ENCODE measurements around the gene CAMKMT. TPM values are rescaled to one million over a fixed set of nuclear protein-coding genes. Genes with fewer than 3 reads are reported as not detected.

The CAMKMT gene
- total and polyA plus RNA-seq, 2 donors (not counting 1 experiment from before 2014, with no cell fraction given), result 6.2 to 23.3 TPM

DNA sequence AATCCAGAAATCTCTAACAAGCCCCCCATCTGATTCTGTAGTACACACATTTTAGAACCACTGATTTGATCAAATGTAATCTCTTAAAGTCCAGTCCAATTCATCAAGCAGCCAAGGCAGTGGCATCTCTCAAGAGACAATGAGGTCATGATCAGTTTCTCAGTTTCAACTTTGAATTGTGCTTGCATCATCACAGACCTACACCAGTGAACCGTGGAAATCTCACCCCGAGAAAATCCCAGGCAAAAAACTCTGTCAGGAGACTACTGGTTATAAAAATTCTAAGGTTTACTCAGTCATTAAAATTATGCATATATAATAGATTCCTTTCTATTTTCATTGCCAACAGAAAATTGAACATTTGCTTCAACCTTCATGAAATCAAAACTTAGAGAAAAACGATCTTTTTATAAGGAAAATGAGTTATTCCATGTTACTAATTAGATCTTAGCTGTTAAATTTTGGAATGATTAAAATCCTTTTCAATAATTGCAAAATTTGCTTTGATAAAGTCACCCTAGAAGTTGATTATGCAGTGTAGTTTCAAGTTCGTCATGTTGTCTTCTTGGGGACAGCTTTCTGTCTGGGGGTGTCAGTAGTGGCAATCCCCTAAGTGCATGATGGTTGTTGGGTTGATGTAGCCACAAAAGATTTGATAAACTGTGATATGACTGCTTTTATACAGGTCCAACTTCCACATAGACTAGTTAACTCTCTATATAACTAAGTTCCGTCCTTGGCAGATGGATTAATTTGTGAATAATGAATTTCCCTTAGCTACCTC lies 235.0 kb downstream of the CAMKMT start:
- no peaks in the 10 kb centered on the region for H3K9me3 Mint-ChIP-seq (ENCODE audit: insufficient read depth)
- no peak overlapping the region for H3K4me3 Mint-ChIP-seq
- intact Hi-C loops (cut with micrococcal nuclease), result no loop called here
- Histone ChIP-seq H3K4me3 (ENCODE audit: control extremely low read depth in 1 of 5, extremely low read depth in 1 of 5, insufficient read depth in 1 of 5, low read depth in 2 of 5, low read length in 4 of 5) (no peak overlapping the region), H3K79me2 (ENCODE audit: control insufficient read depth, insufficient read depth, low read length) (no peaks in the 10 kb centered on the region), H2AFZ (ENCODE audit: insufficient read depth, low read depth, low read length, poor library complexity, severe bottlenecking) (no peak overlapping the region), H3K4me1 (ENCODE audit: control insufficient read depth in 2 of 2, insufficient read depth in 2 of 2, low read length in 2 of 2) (peaks cover 4 to 7% of the 10 kb centered on the region in 2 donors), H3K27me3 (replicated peaks in 1 of 4; ENCODE audit: control extremely low read depth in 1 of 4, control insufficient read depth in 3 of 4, insufficient read depth in 4 of 4, low read length in 3 of 4) (no peaks in the 10 kb centered on the region), H3K36me3 (replicated peaks in 1 of 2; ENCODE audit: control extremely low read depth in 1 of 2, control insufficient read depth in 1 of 2, extremely low read depth in 1 of 2, insufficient read depth in 2 of 2, low read length in 1 of 2) (no peaks in the 10 kb centered on the region), H3K9me3 (ENCODE audit: control extremely low read depth in 1 of 3, control insufficient read depth in 2 of 3, insufficient read depth in 1 of 3, low read length in 2 of 3) (no peaks in the 10 kb centered on the region), H3K4me2 (replicated peaks; ENCODE audit: low read depth, low read length, poor library complexity, severe bottlenecking) (no peak overlapping the region), H3K9ac (ENCODE audit: low read length) (no peak overlapping the region), H4K20me1 (ENCODE audit: control insufficient read depth, insufficient read depth, low read length, poor library complexity, severe bottlenecking) (no peaks in the 10 kb centered on the region), H3K27ac (ENCODE audit: low read length in 2 of 2) (no peak overlapping the region)
- no peaks in the 10 kb centered on the region for H3K27me3 Mint-ChIP-seq
- no peak overlapping the region for H3K27ac Mint-ChIP-seq
- no peak for DNase-seq
- peaks cover 4% of the 10 kb centered on the region for H3K4me1 Mint-ChIP-seq
- ChIA-PET POLR2A (interaction anchor here (0.6 kb wide), 1 partner anchor 175 kb away, joined by 4 read pairs; no protein-coding TSS in a partner anchor), CTCF (interaction anchor here (0.7 kb wide), 1 partner anchor 326 kb away, joined by 3 read pairs; no protein-coding TSS in a partner anchor)
- no peak for TF ChIP-seq EZH2 (IDR thresholded peaks at IDR 0.05; ENCODE audit: borderline replicate concordance, insufficient read depth, low read depth, low read length, poor library complexity, severe bottlenecking)
- TF ChIP-seq, protein P1, sequence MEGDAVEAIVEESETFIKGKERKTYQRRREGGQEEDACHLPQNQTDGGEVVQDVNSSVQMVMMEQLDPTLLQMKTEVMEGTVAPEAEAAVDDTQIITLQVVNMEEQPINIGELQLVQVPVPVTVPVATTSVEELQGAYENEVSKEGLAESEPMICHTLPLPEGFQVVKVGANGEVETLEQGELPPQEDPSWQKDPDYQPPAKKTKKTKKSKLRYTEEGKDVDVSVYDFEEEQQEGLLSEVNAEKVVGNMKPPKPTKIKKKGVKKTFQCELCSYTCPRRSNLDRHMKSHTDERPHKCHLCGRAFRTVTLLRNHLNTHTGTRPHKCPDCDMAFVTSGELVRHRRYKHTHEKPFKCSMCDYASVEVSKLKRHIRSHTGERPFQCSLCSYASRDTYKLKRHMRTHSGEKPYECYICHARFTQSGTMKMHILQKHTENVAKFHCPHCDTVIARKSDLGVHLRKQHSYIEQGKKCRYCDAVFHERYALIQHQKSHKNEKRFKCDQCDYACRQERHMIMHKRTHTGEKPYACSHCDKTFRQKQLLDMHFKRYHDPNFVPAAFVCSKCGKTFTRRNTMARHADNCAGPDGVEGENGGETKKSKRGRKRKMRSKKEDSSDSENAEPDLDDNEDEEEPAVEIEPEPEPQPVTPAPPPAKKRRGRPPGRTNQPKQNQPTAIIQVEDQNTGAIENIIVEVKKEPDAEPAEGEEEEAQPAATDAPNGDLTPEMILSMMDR (IDR thresholded peaks at IDR 0.05), result no peak
- no peak for ATAC-seq (ENCODE audit: low read depth)
- 80% methylated on average over 1 of the region's 5 CpGs for WGBS (ENCODE audit: insufficient coverage)

Data from B cell (primary cell).